Progenitor cell of endocrine pancreas (in vitro differentiated cells): Measurements from ENCODE around the gene PIK3AP1. TPM values are rescaled to one million over a fixed set of nuclear protein-coding genes. Genes with fewer than 3 reads are reported as not detected.

Experiments used
- DNase-seq: peaks from one replicate; pipeline ENCODE4 v3.0.0; 2021; ENCODE audit warnings: low spot score; ENCODE audit not compliant: unreplicated experiment
- H3K27ac Mint-ChIP-seq: 2 replicates; pipeline ENCODE4 v1.8.0; 2021; ENCODE audit warnings: mild to moderate bottlenecking, moderate library complexity, mixed read lengths
- H3K27me3 Mint-ChIP-seq: 2 replicates; pipeline ENCODE4 v1.8.0; 2021; ENCODE audit warnings: mixed read lengths
- H3K36me3 Mint-ChIP-seq: 2 replicates; pipeline ENCODE4 v1.8.0; 2022; ENCODE audit warnings: mixed read lengths; ENCODE audit not compliant: insufficient read depth
- H3K4me1 Mint-ChIP-seq: 2 replicates; pipeline ENCODE4 v1.8.0; 2021; ENCODE audit warnings: low read depth, mixed read lengths
- H3K4me3 Mint-ChIP-seq: 2 replicates; pipeline ENCODE4 v1.8.0; 2021; ENCODE audit warnings: low read depth, mild to moderate bottlenecking, moderate library complexity, mixed read lengths
- H3K9me3 Mint-ChIP-seq: 2 replicates; pipeline ENCODE4 v1.8.0; 2021; ENCODE audit warnings: low read depth, mixed read lengths
- total RNA-seq: library from RNA; stranded (reverse); gene quantifications from 2 replicates; pipeline ENCODE4 v1.2.1, GENCODE V29; 2021
- TF ChIP-seq, protein P1 (sequence below): fragments of 200-600 bp; sonication (generic); IDR thresholded peaks from one replicate; pipeline ENCODE4 v1.5.0; 2021; ENCODE audit warnings: antibody characterized with exemption, mild to moderate bottlenecking; ENCODE audit not compliant: unreplicated experiment

The PIK3AP1 gene
- total RNA-seq, 1 donor from 2014 or later: 40.0 TPM

- H3K9me3 Mint-ChIP-seq: peaks cover 2% of the 10 kb centered on the region
- peak overlapping the region; percentile 60 for H3K4me3 Mint-ChIP-seq
- H3K4me1 Mint-ChIP-seq: peaks cover 68% of the 10 kb centered on the region
- DNase-seq: no peak
- peak overlapping the region; percentile 97 for H3K27ac Mint-ChIP-seq
- no peaks in the 10 kb centered on the region for H3K27me3 Mint-ChIP-seq
- peaks cover 3% of the 10 kb centered on the region for H3K36me3 Mint-ChIP-seq
- TF ChIP-seq, protein P1, sequence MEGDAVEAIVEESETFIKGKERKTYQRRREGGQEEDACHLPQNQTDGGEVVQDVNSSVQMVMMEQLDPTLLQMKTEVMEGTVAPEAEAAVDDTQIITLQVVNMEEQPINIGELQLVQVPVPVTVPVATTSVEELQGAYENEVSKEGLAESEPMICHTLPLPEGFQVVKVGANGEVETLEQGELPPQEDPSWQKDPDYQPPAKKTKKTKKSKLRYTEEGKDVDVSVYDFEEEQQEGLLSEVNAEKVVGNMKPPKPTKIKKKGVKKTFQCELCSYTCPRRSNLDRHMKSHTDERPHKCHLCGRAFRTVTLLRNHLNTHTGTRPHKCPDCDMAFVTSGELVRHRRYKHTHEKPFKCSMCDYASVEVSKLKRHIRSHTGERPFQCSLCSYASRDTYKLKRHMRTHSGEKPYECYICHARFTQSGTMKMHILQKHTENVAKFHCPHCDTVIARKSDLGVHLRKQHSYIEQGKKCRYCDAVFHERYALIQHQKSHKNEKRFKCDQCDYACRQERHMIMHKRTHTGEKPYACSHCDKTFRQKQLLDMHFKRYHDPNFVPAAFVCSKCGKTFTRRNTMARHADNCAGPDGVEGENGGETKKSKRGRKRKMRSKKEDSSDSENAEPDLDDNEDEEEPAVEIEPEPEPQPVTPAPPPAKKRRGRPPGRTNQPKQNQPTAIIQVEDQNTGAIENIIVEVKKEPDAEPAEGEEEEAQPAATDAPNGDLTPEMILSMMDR: no peak
Observed at GRCh38 chr10:96671211-96671890, 49.0 kb downstream of the PIK3AP1 start.

- Mint-ChIP-seq H3K9me3 (peaks cover 2% of the 10 kb centered on the region), H3K27me3 (no peaks in the 10 kb centered on the region), H3K36me3 (peaks cover 4% of the 10 kb centered on the region), H3K4me3 (peak overlapping the region; percentile 60), H3K27ac (peak overlapping the region; percentile 97), H3K4me1 (peaks cover 64% of the 10 kb centered on the region)
- TF ChIP-seq, protein P1: no peak
- DNase-seq: no peak
Observed at GRCh38 chr10:96670786-96671185, 49.5 kb downstream of the PIK3AP1 start.

GRCh38 chr10:96667401-96667800 is 52.9 kb downstream of the PIK3AP1 start:
- H3K27ac Mint-ChIP-seq: no peak overlapping the region
- TF ChIP-seq, protein P1: no peak
- peaks cover 11% of the 10 kb centered on the region for H3K36me3 Mint-ChIP-seq
- H3K4me3 Mint-ChIP-seq: no peak overlapping the region
- peaks cover 57% of the 10 kb centered on the region for H3K4me1 Mint-ChIP-seq
- peaks cover 2% of the 10 kb centered on the region for H3K9me3 Mint-ChIP-seq
- DNase-seq: no peak
- H3K27me3 Mint-ChIP-seq: no peaks in the 10 kb centered on the region

DNA sequence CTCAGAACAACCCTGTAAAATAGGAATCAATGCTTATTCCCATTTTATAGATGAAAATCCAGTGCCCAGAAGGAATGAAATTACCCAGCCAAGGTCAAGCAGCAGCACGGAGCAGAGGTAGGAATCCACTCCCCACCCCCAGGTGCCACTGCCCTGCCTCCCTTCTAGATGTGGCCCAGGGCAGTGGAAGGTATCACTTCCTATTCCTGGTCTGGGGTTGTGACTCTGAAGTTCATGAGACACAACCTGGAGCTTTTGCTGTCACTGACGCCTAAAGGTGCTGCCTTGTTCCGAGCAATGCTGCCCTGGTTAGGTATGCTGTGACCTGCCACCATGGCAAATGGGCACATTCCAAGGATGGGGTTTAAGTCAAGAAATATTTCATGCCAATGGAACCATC is 53.6 kb downstream of the PIK3AP1 start:
- Mint-ChIP-seq H3K4me3 (no peak overlapping the region), H3K4me1 (peaks cover 51% of the 10 kb centered on the region), H3K36me3 (peaks cover 11% of the 10 kb centered on the region), H3K27me3 (no peaks in the 10 kb centered on the region), H3K27ac (no peak overlapping the region), H3K9me3 (peaks cover 2% of the 10 kb centered on the region)
- TF ChIP-seq, protein P1: no peak
- no peak for DNase-seq

- H3K4me1 Mint-ChIP-seq: peaks cover 37% of the 10 kb centered on the region
- no peaks in the 10 kb centered on the region for H3K27me3 Mint-ChIP-seq
- no peak for DNase-seq
- TF ChIP-seq, protein P1: no peak
- peaks cover 11% of the 10 kb centered on the region for H3K36me3 Mint-ChIP-seq
- peaks cover 2% of the 10 kb centered on the region for H3K9me3 Mint-ChIP-seq
- H3K4me3 Mint-ChIP-seq: no peak overlapping the region
- H3K27ac Mint-ChIP-seq: peak overlapping the region; percentile 50
Observed at GRCh38 chr10:96665306-96665705, 55.0 kb downstream of the PIK3AP1 start.
